B cell (primary cell): Measurements from ENCODE around the gene EPG5. TPM values are rescaled to one million over a fixed set of nuclear protein-coding genes. Genes with fewer than 3 reads are reported as not detected.

Experiments used
- ATAC-seq: fragments of 200-7000 bp; cut with Tn5 transposase; one replicate; pipeline ENCODE4 v1.10.0; 2021; ENCODE audit warnings: low read depth, mild to moderate bottlenecking, moderate number of reproducible peaks, moderate library complexity
- CTCF ChIA-PET: fragments of 350-600 bp; sonication (Branson Sonifier 250); formaldehyde crosslinking; loops from one replicate; lab custom pipeline; 2021; ENCODE audit warnings: antibody characterized with exemption, inconsistent platforms; lab: Charles Lee
- POLR2A ChIA-PET: fragments of 350-600 bp; sonication (Branson Sonifier 250); formaldehyde crosslinking; loops from one replicate; lab custom pipeline; 2021; ENCODE audit warnings: antibody characterized with exemption; lab: Charles Lee
- DNase-seq: peaks from one replicate; pipeline ENCODE4 v3.0.0; 2013
- H2AFZ ChIP-seq: 2 replicates; pipeline ENCODE4 v1.6.1; 2012; ENCODE audit warnings: mild to moderate bottlenecking, low read depth, low read length; ENCODE audit not compliant: insufficient read depth, poor library complexity, severe bottlenecking
- H3K27ac ChIP-seq, 2 donors: 1 replicate in 1 of 2; 2 replicates in 1 of 2; pipeline ENCODE4 v1.5.1; 2012 to 2013; ENCODE audit warnings: low read length in 2 of 2, mild to moderate bottlenecking in 2 of 2, moderate library complexity in 1 of 2
- H3K27me3 ChIP-seq, 4 experiments: fragments of 200-600 bp in 1 of 4; sonication (generic) in 1 of 4; replicated peaks in 1 of 4; 1 replicate in 2 of 4; 2 replicates in 2 of 4; pipeline versions ENCODE4 v1.6.1 to v1.7.0; 2013 to 2016; ENCODE audit warnings: low read length in 3 of 4, mild to moderate bottlenecking in 2 of 4, mixed read lengths in 1 of 4, moderate library complexity in 1 of 4; ENCODE audit not compliant: insufficient read depth in 4 of 4, control insufficient read depth in 3 of 4; ENCODE audit errors: control extremely low read depth in 1 of 4
- H3K36me3 ChIP-seq, 2 experiments: replicated peaks in 1 of 2; 1 replicate in 1 of 2; 2 replicates in 1 of 2; pipeline versions ENCODE4 v1.6.1 to v1.7.1; 2013; ENCODE audit warnings: low read length in 1 of 2; ENCODE audit not compliant: insufficient read depth in 2 of 2, control insufficient read depth in 1 of 2; ENCODE audit errors: control extremely low read depth in 1 of 2, extremely low read depth in 1 of 2
- H3K4me1 ChIP-seq, 2 donors: fragments of 200-600 bp in 1 of 2; sonication (generic) in 1 of 2; 1 replicate in 1 of 2; 2 replicates in 1 of 2; pipeline versions ENCODE4 v1.5.1 to v1.6.1; 2013 to 2017; ENCODE audit warnings: low read length in 2 of 2; ENCODE audit not compliant: control insufficient read depth in 2 of 2, insufficient read depth in 2 of 2
- H3K4me2 ChIP-seq: replicated peaks from 2 replicates; pipeline ENCODE3; 2012; ENCODE audit warnings: mild to moderate bottlenecking, low read depth, low read length; ENCODE audit not compliant: poor library complexity, severe bottlenecking
- H3K4me3 ChIP-seq, 5 experiments: fragments of 200-600 bp in 1 of 5; sonication (generic) in 1 of 5; 1 replicate in 3 of 5; 2 replicates in 2 of 5; pipeline versions ENCODE4 v1.5.1 to v1.7.0; 2011 to 2016; ENCODE audit warnings: low read length in 4 of 5, mild to moderate bottlenecking in 4 of 5, low read depth in 2 of 5, control low read depth in 1 of 5, moderate library complexity in 1 of 5; ENCODE audit not compliant: insufficient read depth in 1 of 5; ENCODE audit errors: control extremely low read depth in 1 of 5, extremely low read depth in 1 of 5
- H3K79me2 ChIP-seq: fragments of 200-600 bp; sonication (generic); one replicate; pipeline ENCODE4 v1.6.0; 2016; ENCODE audit warnings: low read length; ENCODE audit not compliant: control insufficient read depth, insufficient read depth
- H3K9ac ChIP-seq: fragments of 200-600 bp; sonication (generic); 2 replicates; pipeline ENCODE4 v1.6.1; 2017; ENCODE audit warnings: mild to moderate bottlenecking, low read length, moderate library complexity
- H3K9me3 ChIP-seq, 3 donors: one replicate each; pipeline versions ENCODE4 v1.6.1 to v1.7.1; 2013; ENCODE audit warnings: low read length in 2 of 3; ENCODE audit not compliant: control insufficient read depth in 2 of 3, insufficient read depth in 1 of 3; ENCODE audit errors: control extremely low read depth in 1 of 3
- H4K20me1 ChIP-seq: 2 replicates; pipeline ENCODE4 v1.6.0; 2012; ENCODE audit warnings: mild to moderate bottlenecking, low read length; ENCODE audit not compliant: insufficient read depth, control insufficient read depth, poor library complexity, severe bottlenecking
- H3K27ac Mint-ChIP-seq: one replicate; pipeline ENCODE4 v1.8.0; 2021; ENCODE audit warnings: mixed read lengths
- H3K27me3 Mint-ChIP-seq: one replicate; pipeline ENCODE4 v1.8.0; 2021; ENCODE audit warnings: mixed read lengths
- H3K4me1 Mint-ChIP-seq: one replicate; pipeline ENCODE4 v1.8.0; 2021; ENCODE audit warnings: mixed read lengths
- H3K4me3 Mint-ChIP-seq: one replicate; pipeline ENCODE4 v1.8.0; 2021; ENCODE audit warnings: mixed read lengths
- H3K9me3 Mint-ChIP-seq: one replicate; pipeline ENCODE4 v1.8.0; 2022; ENCODE audit warnings: mixed read lengths; ENCODE audit not compliant: insufficient read depth
- EZH2 ChIP-seq: IDR thresholded peaks from 2 replicates; pipeline ENCODE4 v1.6.1; 2012; ENCODE audit warnings: borderline replicate concordance, low read depth, mild to moderate bottlenecking, moderate library complexity, low read length; ENCODE audit not compliant: insufficient read depth, poor library complexity, severe bottlenecking
- whole genome bisulfite sequencing: methylation state at CpG from one replicate; pipeline ENCODE4 v1.1.5; 2013; ENCODE audit warnings: missing lambda C conversion rate; ENCODE audit not compliant: insufficient coverage; 5-methylcytosine and 5-hydroxymethylcytosine counted together
- intact Hi-C: fragments of 100-400 bp; cut with micrococcal nuclease; formaldehyde crosslinking; loops from one replicate; pipeline ENCODE4 v1.10.0; 2022
- polyA plus RNA-seq: library from polyadenylated mRNA; depleted of rRNA; stranded (reverse); fragments of >200 nt; gene quantifications from 2 replicates; pipeline ENCODE4 v1.2.3, GENCODE V29; 2012
- total RNA-seq, 2 donors: library from RNA; stranded (reverse); fragments of 120-200 nt in 1 of 2; gene quantifications; 1 replicate in 1 of 2; 2 replicates in 1 of 2; pipeline versions ENCODE4 v1.2.3 to v1.2.4, GENCODE V29; 2013 to 2022
- TF ChIP-seq, protein P1 (sequence below): fragments of 200-600 bp; IDR thresholded peaks from one replicate; pipeline ENCODE4 v1.8.0; 2022; ENCODE audit warnings: antibody characterized with exemption, mild to moderate bottlenecking

Gene EPG5
- total and polyA plus RNA-seq, 2 donors (not counting 1 experiment from before 2014, with no cell fraction given), result 10.3 to 50.4 TPM

DNA sequence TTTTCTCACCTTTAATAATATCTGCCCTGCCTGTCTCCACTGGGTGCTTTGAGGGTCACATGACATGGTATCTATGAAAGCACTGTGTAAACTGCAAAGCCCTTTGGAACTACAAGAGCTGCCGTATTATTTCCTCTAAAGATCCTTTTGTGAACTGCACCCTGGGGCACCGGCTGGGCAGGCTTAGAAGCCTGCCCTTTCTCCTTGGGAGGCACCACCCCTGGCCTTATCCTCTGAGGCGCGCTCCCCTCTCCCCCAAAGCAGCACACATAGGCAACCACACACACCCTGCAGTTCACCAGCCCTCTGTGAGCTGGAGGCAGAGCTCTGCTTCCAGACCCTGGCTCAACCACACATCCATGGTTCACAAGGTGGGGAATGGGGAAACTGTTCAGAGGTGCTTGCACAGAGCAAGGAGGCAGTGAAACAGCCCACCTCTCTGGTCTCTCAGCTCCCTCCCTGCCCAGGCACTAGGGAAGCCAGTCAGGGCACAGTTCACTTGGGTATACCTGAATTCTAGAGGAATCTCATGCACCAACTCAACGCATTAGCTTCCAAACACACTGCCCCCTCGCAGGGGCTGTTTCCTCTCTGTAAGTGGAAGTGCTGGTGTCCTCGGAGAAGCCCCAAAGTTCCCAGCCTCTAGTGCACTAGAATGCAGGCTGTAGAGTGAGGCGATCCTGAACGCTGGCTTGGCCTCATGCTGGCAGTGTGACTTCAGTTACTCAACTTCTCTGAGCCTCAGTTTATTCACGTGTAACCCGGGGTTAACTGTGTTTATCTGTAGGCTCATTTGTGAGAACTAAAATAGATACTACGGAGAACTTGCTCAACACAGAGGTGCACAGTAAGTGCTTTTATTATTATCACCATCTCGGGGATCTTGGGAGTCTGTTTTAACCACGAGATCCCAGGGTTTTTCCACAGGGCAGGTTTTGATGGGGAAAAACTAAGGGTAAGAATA is 130.6 kb downstream of the EPG5 start:
- Histone ChIP-seq H3K79me2 (no peaks in the 10 kb centered on the region), H3K9ac (no peak overlapping the region), H3K27ac (no peak overlapping the region), H3K27me3 (peaks cover 0 to 50% (median 17%) of the 10 kb centered on the region in 4 experiments), H3K36me3 (no peaks in the 10 kb centered on the region), H3K4me1 (peaks cover 8 to 12% of the 10 kb centered on the region in 2 donors), H3K9me3 (peaks cover 0 to 3% (median 0%) of the 10 kb centered on the region in 3 donors), H4K20me1 (no peaks in the 10 kb centered on the region), H3K4me3 (no peak overlapping the region), H2AFZ (no peak overlapping the region), H3K4me2 (no peak overlapping the region)
- intact Hi-C loops, result no loop called here
- ATAC-seq, result no peak
- Mint-ChIP-seq H3K27ac (no peak overlapping the region), H3K4me1 (peaks cover 11% of the 10 kb centered on the region), H3K27me3 (peaks cover 52% of the 10 kb centered on the region), H3K9me3 (no peaks in the 10 kb centered on the region), H3K4me3 (peak overlapping the region; percentile 55)
- no peak for DNase-seq
- TF ChIP-seq, protein P1, sequence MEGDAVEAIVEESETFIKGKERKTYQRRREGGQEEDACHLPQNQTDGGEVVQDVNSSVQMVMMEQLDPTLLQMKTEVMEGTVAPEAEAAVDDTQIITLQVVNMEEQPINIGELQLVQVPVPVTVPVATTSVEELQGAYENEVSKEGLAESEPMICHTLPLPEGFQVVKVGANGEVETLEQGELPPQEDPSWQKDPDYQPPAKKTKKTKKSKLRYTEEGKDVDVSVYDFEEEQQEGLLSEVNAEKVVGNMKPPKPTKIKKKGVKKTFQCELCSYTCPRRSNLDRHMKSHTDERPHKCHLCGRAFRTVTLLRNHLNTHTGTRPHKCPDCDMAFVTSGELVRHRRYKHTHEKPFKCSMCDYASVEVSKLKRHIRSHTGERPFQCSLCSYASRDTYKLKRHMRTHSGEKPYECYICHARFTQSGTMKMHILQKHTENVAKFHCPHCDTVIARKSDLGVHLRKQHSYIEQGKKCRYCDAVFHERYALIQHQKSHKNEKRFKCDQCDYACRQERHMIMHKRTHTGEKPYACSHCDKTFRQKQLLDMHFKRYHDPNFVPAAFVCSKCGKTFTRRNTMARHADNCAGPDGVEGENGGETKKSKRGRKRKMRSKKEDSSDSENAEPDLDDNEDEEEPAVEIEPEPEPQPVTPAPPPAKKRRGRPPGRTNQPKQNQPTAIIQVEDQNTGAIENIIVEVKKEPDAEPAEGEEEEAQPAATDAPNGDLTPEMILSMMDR, result no peak
- TF ChIP-seq EZH2, result no peak
- CTCF ChIA-PET, result interaction anchor here (1.2 kb wide), 1 partner anchor 171 kb away, joined by 3 read pairs; no protein-coding TSS in a partner anchor
- POLR2A ChIA-PET, result no interaction called here
- WGBS, result 67% methylated on average over 7 of the region's 14 CpGs
